Astrocyte (in vitro differentiated cells and primary cell): ENCODE data around the gene DCHS1. TPM values are rescaled to one million over a fixed set of nuclear protein-coding genes. Genes with fewer than 3 reads are reported as not detected.

Source experiments
- DNase-seq: peaks from one replicate; pipeline ENCODE4 v3.0.0-alpha.2; 2010; ENCODE audit warnings: low read depth
- FAIRE-seq: peaks from 2 replicates; lab custom pipeline; 2011; peaks lifted over from hg19 to GRCh38; lab: Jason Lieb, UNC
- H2AFZ ChIP-seq: 2 replicates; pipeline ENCODE4 v1.6.0; 2012; ENCODE audit warnings: low read depth, low read length, inconsistent platforms
- H3K27ac ChIP-seq: 2 replicates; pipeline ENCODE4 v1.5.1; 2011; ENCODE audit warnings: low read depth, low read length, inconsistent platforms
- H3K27me3 ChIP-seq: 2 replicates; pipeline ENCODE4 v1.6.0; 2011; ENCODE audit warnings: low read length, inconsistent platforms; ENCODE audit not compliant: insufficient read depth
- H3K36me3 ChIP-seq: 2 replicates; pipeline ENCODE4 v1.5.1; 2011; ENCODE audit warnings: low read length, inconsistent platforms; ENCODE audit not compliant: insufficient read depth
- H3K4me1 ChIP-seq: 2 replicates; pipeline ENCODE4 v1.5.1; 2011; ENCODE audit warnings: low read length, inconsistent platforms; ENCODE audit not compliant: insufficient read depth
- H3K4me2 ChIP-seq: 2 replicates; pipeline ENCODE4 v1.6.0; 2012; ENCODE audit warnings: low read length, inconsistent platforms
- H3K4me3 ChIP-seq: 2 replicates; pipeline ENCODE4 v1.5.1; 2011; ENCODE audit warnings: low read depth, mild to moderate bottlenecking, low read length, inconsistent platforms; ENCODE audit not compliant: insufficient read depth
- H3K79me2 ChIP-seq: 2 replicates; pipeline ENCODE4 v1.6.0; 2012; ENCODE audit warnings: mild to moderate bottlenecking, low read length, inconsistent platforms; ENCODE audit not compliant: insufficient read depth
- H3K9ac ChIP-seq: 2 replicates; pipeline ENCODE4 v1.6.0; 2012; ENCODE audit warnings: mild to moderate bottlenecking, low read length, inconsistent platforms
- H3K9me3 ChIP-seq: 2 replicates; pipeline ENCODE4 v1.5.1; 2012; ENCODE audit warnings: low read depth, mild to moderate bottlenecking, low read length, inconsistent platforms; ENCODE audit not compliant: insufficient read depth
- H4K20me1 ChIP-seq: 2 replicates; pipeline ENCODE4 v1.6.0; 2012; ENCODE audit warnings: low read length, inconsistent platforms; ENCODE audit not compliant: insufficient read depth
- H3K27ac Mint-ChIP-seq: one replicate; pipeline ENCODE4 v1.8.0; 2021; ENCODE audit warnings: mild to moderate bottlenecking, mixed read lengths; ENCODE audit not compliant: unreplicated experiment
- H3K27me3 Mint-ChIP-seq: one replicate; pipeline ENCODE4 v1.8.0; 2021; ENCODE audit warnings: low read depth, mixed read lengths; ENCODE audit not compliant: unreplicated experiment
- H3K36me3 Mint-ChIP-seq: one replicate; pipeline ENCODE4 v1.8.0; 2021; ENCODE audit warnings: low read depth, mixed read lengths; ENCODE audit not compliant: unreplicated experiment
- H3K4me1 Mint-ChIP-seq: one replicate; pipeline ENCODE4 v1.8.0; 2021; ENCODE audit warnings: low read depth, mixed read lengths; ENCODE audit not compliant: unreplicated experiment
- H3K4me3 Mint-ChIP-seq: one replicate; pipeline ENCODE4 v1.8.0; 2021; ENCODE audit warnings: mild to moderate bottlenecking, moderate library complexity, mixed read lengths; ENCODE audit not compliant: unreplicated experiment
- H3K9me3 Mint-ChIP-seq: one replicate; pipeline ENCODE4 v1.8.0; 2021; ENCODE audit warnings: mild to moderate bottlenecking, mixed read lengths; ENCODE audit not compliant: unreplicated experiment
- EZH2 ChIP-seq: IDR thresholded peaks from 2 replicates; pipeline ENCODE4 v1.6.1; 2012; ENCODE audit warnings: mild to moderate bottlenecking, low read length, inconsistent platforms; ENCODE audit not compliant: insufficient read depth
- total RNA-seq: library from RNA; stranded (reverse); gene quantifications from 2 replicates; pipeline ENCODE4 v1.2.1, GENCODE V29; 2021
- TF ChIP-seq, protein P1 (sequence below): IDR thresholded peaks from 2 replicates; pipeline ENCODE4 v1.5.1; 2011; ENCODE audit warnings: low read depth, mild to moderate bottlenecking, inconsistent platforms, low read length, moderate library complexity; ENCODE audit not compliant: insufficient read depth

Gene DCHS1
- total RNA-seq, 1 donor from 2014 or later, result 8.4 TPM

DNA sequence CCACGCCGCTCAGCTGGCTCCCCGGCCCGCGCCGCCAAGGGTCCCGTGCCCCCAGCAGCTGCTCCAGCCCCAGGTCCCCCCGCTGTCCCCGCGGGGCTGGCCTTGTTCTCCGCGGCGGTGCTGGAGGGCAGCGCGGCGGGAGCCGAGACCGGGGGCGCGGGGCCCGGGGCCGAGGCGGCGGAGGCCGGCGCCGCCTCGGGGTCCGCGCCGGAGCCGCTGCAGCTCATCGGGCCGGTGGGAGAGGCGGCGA lies 43.7 kb downstream of the DCHS1 start:
- Mint-ChIP-seq H3K27ac (no peak overlapping the region), H3K27me3 (no peaks in the 10 kb centered on the region), H3K9me3 (no peaks in the 10 kb centered on the region), H3K4me3 (peak overlapping the region; percentile 90), H3K4me1 (peaks cover 39% of the 10 kb centered on the region), H3K36me3 (peaks cover 33% of the 10 kb centered on the region)
- Histone ChIP-seq H4K20me1 (peaks cover 13% of the 10 kb centered on the region), H3K9me3 (no peaks in the 10 kb centered on the region), H3K9ac (peak overlapping the region; percentile 84), H3K4me3 (peak overlapping the region; percentile 70), H2AFZ (no peak overlapping the region), H3K4me1 (peaks cover 52% of the 10 kb centered on the region), H3K27ac (peak overlapping the region; percentile 84), H3K4me2 (peak overlapping the region; percentile 89), H3K27me3 (no peaks in the 10 kb centered on the region), H3K36me3 (peaks cover 38% of the 10 kb centered on the region), H3K79me2 (peaks cover 51% of the 10 kb centered on the region)
- FAIRE-seq (no peak), DNase-seq (no peak)
- TF ChIP-seq EZH2, result no peak
- TF ChIP-seq, protein P1, sequence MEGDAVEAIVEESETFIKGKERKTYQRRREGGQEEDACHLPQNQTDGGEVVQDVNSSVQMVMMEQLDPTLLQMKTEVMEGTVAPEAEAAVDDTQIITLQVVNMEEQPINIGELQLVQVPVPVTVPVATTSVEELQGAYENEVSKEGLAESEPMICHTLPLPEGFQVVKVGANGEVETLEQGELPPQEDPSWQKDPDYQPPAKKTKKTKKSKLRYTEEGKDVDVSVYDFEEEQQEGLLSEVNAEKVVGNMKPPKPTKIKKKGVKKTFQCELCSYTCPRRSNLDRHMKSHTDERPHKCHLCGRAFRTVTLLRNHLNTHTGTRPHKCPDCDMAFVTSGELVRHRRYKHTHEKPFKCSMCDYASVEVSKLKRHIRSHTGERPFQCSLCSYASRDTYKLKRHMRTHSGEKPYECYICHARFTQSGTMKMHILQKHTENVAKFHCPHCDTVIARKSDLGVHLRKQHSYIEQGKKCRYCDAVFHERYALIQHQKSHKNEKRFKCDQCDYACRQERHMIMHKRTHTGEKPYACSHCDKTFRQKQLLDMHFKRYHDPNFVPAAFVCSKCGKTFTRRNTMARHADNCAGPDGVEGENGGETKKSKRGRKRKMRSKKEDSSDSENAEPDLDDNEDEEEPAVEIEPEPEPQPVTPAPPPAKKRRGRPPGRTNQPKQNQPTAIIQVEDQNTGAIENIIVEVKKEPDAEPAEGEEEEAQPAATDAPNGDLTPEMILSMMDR, result no peak

DNA sequence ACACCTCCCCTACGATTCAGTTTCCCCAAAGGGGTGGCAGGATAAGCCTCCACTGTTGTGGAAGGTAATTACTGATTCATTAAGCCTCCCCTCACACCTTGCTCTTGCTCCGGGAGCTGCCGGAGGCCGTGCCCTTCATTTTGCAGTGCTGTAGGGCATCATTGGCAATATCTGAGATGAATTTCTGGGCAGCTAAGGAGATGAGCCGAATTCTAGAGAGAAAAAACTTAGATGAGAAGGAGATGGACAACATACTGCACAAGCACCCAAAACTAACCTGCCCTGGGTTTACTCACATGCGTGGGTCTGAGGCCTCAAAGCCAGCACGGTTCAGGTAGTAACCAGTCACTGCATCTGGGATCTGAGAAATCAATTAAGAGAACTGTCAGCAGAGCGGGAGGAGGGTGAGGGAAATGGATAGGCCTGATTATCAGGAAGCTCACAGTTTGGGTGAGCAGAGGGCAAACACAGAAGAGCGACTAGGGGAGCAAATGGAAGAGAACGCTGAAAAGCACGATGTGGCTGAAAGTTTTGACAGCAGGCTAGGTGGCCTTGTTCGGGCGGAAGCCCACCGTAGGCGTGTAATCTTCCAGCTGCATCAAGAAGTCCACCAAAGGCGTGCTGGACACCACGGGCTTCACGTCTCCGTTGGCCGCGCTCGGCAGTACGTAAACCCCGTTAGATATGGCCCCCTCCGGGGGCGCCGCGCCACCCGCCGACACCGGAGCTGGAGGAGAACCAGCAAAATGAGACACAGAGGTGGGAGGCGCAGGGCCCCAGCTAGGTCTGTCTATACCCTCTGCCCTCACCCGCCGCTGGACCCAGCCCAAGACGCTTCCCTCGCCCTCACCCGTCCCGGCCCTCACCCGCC lies 44.3 kb downstream of the DCHS1 start:
- H3K27me3 Mint-ChIP-seq, result no peaks in the 10 kb centered on the region
- Histone ChIP-seq H3K79me2 (peaks cover 54% of the 10 kb centered on the region), H3K36me3 (peaks cover 38% of the 10 kb centered on the region), H3K27ac (peak overlapping the region; percentile 84), H3K4me3 (peak overlapping the region; percentile 70), H2AFZ (no peak overlapping the region), H3K9me3 (no peaks in the 10 kb centered on the region), H3K4me1 (peaks cover 52% of the 10 kb centered on the region), H4K20me1 (peaks cover 13% of the 10 kb centered on the region), H3K27me3 (no peaks in the 10 kb centered on the region), H3K4me2 (peak overlapping the region; percentile 89), H3K9ac (peak overlapping the region; percentile 84)
- H3K36me3 Mint-ChIP-seq, result peaks cover 33% of the 10 kb centered on the region
- TF ChIP-seq, protein P1, result no peak
- TF ChIP-seq EZH2, result no peak
- peaks cover 40% of the 10 kb centered on the region for H3K4me1 Mint-ChIP-seq
- peak overlapping the region; percentile 90 for H3K4me3 Mint-ChIP-seq
- DNase-seq (no peak), FAIRE-seq (no peak)
- H3K27ac Mint-ChIP-seq, result peak overlapping the region; percentile 88
- H3K9me3 Mint-ChIP-seq, result no peaks in the 10 kb centered on the region

DNA sequence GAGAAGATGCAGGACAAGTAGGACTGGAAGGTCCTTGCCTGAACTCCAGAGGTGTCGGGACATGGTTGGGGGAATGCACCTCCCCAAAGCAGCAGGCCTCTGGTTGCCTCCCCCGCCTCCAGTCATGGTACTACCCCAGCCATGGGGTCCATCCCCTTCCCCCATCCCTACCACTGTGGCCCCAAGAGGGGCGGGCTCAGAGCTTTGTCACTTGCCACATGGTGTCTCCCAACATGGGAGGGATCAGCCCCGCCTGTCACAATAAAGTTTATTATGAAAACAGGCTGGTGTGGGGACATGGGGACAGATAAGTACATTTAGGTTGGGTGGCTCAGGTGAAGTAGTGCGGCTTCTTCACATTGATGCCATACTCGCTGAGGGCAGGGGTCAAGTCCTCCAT lies 45.0 kb downstream of the DCHS1 start:
- Histone ChIP-seq H3K9ac (peak overlapping the region; percentile 84), H3K4me3 (no peak overlapping the region), H3K4me1 (peaks cover 53% of the 10 kb centered on the region), H3K4me2 (peak overlapping the region; percentile 89), H3K27ac (peak overlapping the region; percentile 84), H3K36me3 (peaks cover 38% of the 10 kb centered on the region), H4K20me1 (peaks cover 13% of the 10 kb centered on the region), H3K27me3 (no peaks in the 10 kb centered on the region), H3K79me2 (peaks cover 62% of the 10 kb centered on the region), H2AFZ (no peak overlapping the region), H3K9me3 (no peaks in the 10 kb centered on the region)
- Mint-ChIP-seq H3K4me1 (peaks cover 38% of the 10 kb centered on the region), H3K9me3 (no peaks in the 10 kb centered on the region), H3K27ac (peak overlapping the region; percentile 75), H3K36me3 (peaks cover 26% of the 10 kb centered on the region), H3K27me3 (no peaks in the 10 kb centered on the region), H3K4me3 (peak overlapping the region; percentile 90)
- DNase-seq, result no peak
- no peak for TF ChIP-seq EZH2
- TF ChIP-seq, protein P1, result no peak
- no peak for FAIRE-seq
